ENCODE data around the gene ITSN1. TPM values are rescaled to one million over a fixed set of nuclear protein-coding genes. Genes with fewer than 3 reads are reported as not detected.

ITSN1 gene
- total RNA-seq, 1 experiment from 2014 or later: 10.9 TPM

GRCh38 chr21:33748903-33749302, 106.6 kb downstream of the ITSN1 start:
- in situ Hi-C loops (cut with HindIII; ENCODE audit: low pct_unique_long_range_greater_than_20kb, low sequenced_read_pairs): no loop called here
- DNase-seq (ENCODE audit: low read depth, low spot score): no peak

- no peak for DNase-seq (ENCODE audit: low read depth, low spot score)
- in situ Hi-C loops (cut with HindIII; ENCODE audit: low pct_unique_long_range_greater_than_20kb, low sequenced_read_pairs): no loop called here
These were observed 107.7 kb downstream of the ITSN1 start for GRCh38 chr21:33750017-33750416.

- in situ Hi-C loops (cut with HindIII; ENCODE audit: low pct_unique_long_range_greater_than_20kb, low sequenced_read_pairs): no loop called here
- no peak for DNase-seq (ENCODE audit: low read depth, low spot score)
These were observed 108.8 kb downstream of the ITSN1 start for GRCh38 chr21:33751120-33751519.

- no peak for DNase-seq (ENCODE audit: low read depth, low spot score)
- in situ Hi-C loops (cut with HindIII; ENCODE audit: low pct_unique_long_range_greater_than_20kb, low sequenced_read_pairs): no loop called here
These were observed 109.2 kb downstream of the ITSN1 start for GRCh38 chr21:33751533-33751932.

GRCh38 chr21:33752260-33752659, 110.0 kb downstream of the ITSN1 start:
- no peak for DNase-seq (ENCODE audit: low read depth, low spot score)
- in situ Hi-C loops (cut with HindIII; ENCODE audit: low pct_unique_long_range_greater_than_20kb, low sequenced_read_pairs): no loop called here

- no peak for DNase-seq (ENCODE audit: low read depth, low spot score)
- in situ Hi-C loops (cut with HindIII; ENCODE audit: low pct_unique_long_range_greater_than_20kb, low sequenced_read_pairs): no loop called here
These were observed 111.6 kb downstream of the ITSN1 start for GRCh38 chr21:33753886-33754285.

- in situ Hi-C loops (cut with HindIII; ENCODE audit: low pct_unique_long_range_greater_than_20kb, low sequenced_read_pairs): no loop called here
- no peak for DNase-seq (ENCODE audit: low read depth, low spot score)
These were observed 112.2 kb downstream of the ITSN1 start for GRCh38 chr21:33754481-33754880.

- in situ Hi-C loops (cut with HindIII; ENCODE audit: low pct_unique_long_range_greater_than_20kb, low sequenced_read_pairs): no loop called here
- no peak for DNase-seq (ENCODE audit: low read depth, low spot score)
These were observed 113.1 kb downstream of the ITSN1 start for GRCh38 chr21:33755354-33755753.

- in situ Hi-C loops (cut with HindIII; ENCODE audit: low pct_unique_long_range_greater_than_20kb, low sequenced_read_pairs): no loop called here
- DNase-seq (ENCODE audit: low read depth, low spot score): no peak
These were observed 118.5 kb downstream of the ITSN1 start for GRCh38 chr21:33760641-33761440.

GRCh38 chr21:33761441-33762036, 119.2 kb downstream of the ITSN1 start:
- in situ Hi-C loops (cut with HindIII; ENCODE audit: low pct_unique_long_range_greater_than_20kb, low sequenced_read_pairs): no loop called here
- no peak for DNase-seq (ENCODE audit: low read depth, low spot score)

- DNase-seq (ENCODE audit: low read depth, low spot score): no peak
- in situ Hi-C loops (cut with HindIII; ENCODE audit: low pct_unique_long_range_greater_than_20kb, low sequenced_read_pairs): no loop called here
These were observed 120.7 kb downstream of the ITSN1 start for GRCh38 chr21:33762803-33763581.

GRCh38 chr21:33763582-33763899, 121.2 kb downstream of the ITSN1 start:
- DNase-seq (ENCODE audit: low read depth, low spot score): no peak
- in situ Hi-C loops (cut with HindIII; ENCODE audit: low pct_unique_long_range_greater_than_20kb, low sequenced_read_pairs): no loop called here

- DNase-seq (ENCODE audit: low read depth, low spot score): no peak
- in situ Hi-C loops (cut with HindIII; ENCODE audit: low pct_unique_long_range_greater_than_20kb, low sequenced_read_pairs): no loop called here
These were observed 124.9 kb downstream of the ITSN1 start for GRCh38 chr21:33767236-33767635.

GRCh38 chr21:33767960-33768359, 125.7 kb downstream of the ITSN1 start:
- no peak for DNase-seq (ENCODE audit: low read depth, low spot score)
- in situ Hi-C loops (cut with HindIII; ENCODE audit: low pct_unique_long_range_greater_than_20kb, low sequenced_read_pairs): no loop called here

- in situ Hi-C loops (cut with HindIII; ENCODE audit: low pct_unique_long_range_greater_than_20kb, low sequenced_read_pairs): no loop called here
- no peak for DNase-seq (ENCODE audit: low read depth, low spot score)
These were observed 126.8 kb downstream of the ITSN1 start for GRCh38 chr21:33769057-33769456.

- no peak for DNase-seq (ENCODE audit: low read depth, low spot score)
- in situ Hi-C loops (cut with HindIII; ENCODE audit: low pct_unique_long_range_greater_than_20kb, low sequenced_read_pairs): no loop called here
These were observed 128.2 kb downstream of the ITSN1 start for GRCh38 chr21:33770542-33770941.

GRCh38 chr21:33771976-33772375, 129.7 kb downstream of the ITSN1 start:
- in situ Hi-C loops (cut with HindIII; ENCODE audit: low pct_unique_long_range_greater_than_20kb, low sequenced_read_pairs): no loop called here
- DNase-seq (ENCODE audit: low read depth, low spot score): no peak

GRCh38 chr21:33774551-33774950, 132.2 kb downstream of the ITSN1 start:
- DNase-seq (ENCODE audit: low read depth, low spot score): no peak
- in situ Hi-C loops (cut with HindIII; ENCODE audit: low pct_unique_long_range_greater_than_20kb, low sequenced_read_pairs): no loop called here

Data from SK-MEL-5 (cell line).